22Rv1 (cell line): ENCODE measurements around the gene NOBOX.

Experiments used
- CTCF ChIP-seq: fragments of 450-650 bp; IDR thresholded peaks from 2 replicates; pipeline ENCODE4 v1.5.1; 2017; ENCODE audit warnings: mild to moderate bottlenecking
- ZFX ChIP-seq: fragments of 450-650 bp; IDR thresholded peaks from 2 replicates; pipeline ENCODE4 v1.6.1; 2017; ENCODE audit warnings: antibody characterized with exemption, borderline replicate concordance

GRCh38 chr7:144403102-144403501, 391 bp downstream of the NOBOX start:
- no peak for TF ChIP-seq CTCF
- TF ChIP-seq ZFX, result no peak
